ENCODE results near the gene KRT73.

Gene KRT73

GRCh38 chr12:52617403-52617785 lies 965 bp downstream of the KRT73 start:
- no peak for DNase-seq (ENCODE audit: low spot score)

DNA sequence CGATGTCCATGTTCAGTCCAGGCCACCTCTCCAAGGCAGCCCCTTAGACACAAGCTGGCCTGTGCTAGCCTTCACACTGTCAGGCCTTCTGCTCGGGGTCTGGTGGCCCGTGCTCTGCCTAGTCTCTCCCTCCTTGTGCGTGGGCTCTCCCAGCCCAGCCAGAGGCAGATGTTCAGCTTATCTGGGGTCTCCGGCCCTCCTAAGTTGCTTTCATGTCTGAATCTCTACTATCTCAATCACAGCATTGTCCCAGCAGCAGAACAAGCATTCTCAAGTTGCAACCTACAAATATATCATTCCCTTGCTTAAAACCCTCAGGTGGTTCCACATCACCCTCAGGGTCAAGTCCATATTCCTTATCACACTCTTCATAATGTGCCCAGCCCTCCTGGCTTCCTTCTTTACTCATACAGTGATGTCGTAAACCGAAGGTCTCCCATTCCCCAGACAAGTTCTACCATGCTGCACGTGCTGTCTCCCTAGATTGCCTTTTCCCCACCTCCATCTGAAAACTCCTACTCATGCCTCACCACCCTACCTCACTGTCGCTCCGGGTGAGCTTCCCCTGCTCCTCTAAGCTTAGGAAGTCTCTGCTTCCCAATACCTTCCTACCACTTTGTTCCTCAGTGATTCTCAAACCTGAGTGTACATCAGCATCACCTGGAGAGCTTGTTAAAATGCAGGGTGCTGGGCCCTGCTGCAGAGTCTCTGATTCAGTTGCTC lies 1.5 kb downstream of the KRT73 start:
- no peak for DNase-seq (ENCODE audit: low spot score)

GRCh38 chr12:52615912-52616311 lies 2.4 kb downstream of the KRT73 start:
- DNase-seq (ENCODE audit: low spot score): no peak

- DNase-seq (ENCODE audit: low spot score): no peak
Measured at GRCh38 chr12:52615208-52615868, 3.0 kb downstream of the KRT73 start.

GRCh38 chr12:52614381-52615207 lies 3.8 kb downstream of the KRT73 start:
- no peak for DNase-seq (ENCODE audit: low spot score)

GRCh38 chr12:52613384-52614030 lies 4.9 kb downstream of the KRT73 start:
- DNase-seq (ENCODE audit: low spot score): no peak

- no peak for DNase-seq (ENCODE audit: low spot score)
Measured at GRCh38 chr12:52612431-52613383, 5.7 kb downstream of the KRT73 start.

- DNase-seq (ENCODE audit: low spot score): no peak
Measured at GRCh38 chr12:52611080-52611468, 7.3 kb downstream of the KRT73 start.

DNA sequence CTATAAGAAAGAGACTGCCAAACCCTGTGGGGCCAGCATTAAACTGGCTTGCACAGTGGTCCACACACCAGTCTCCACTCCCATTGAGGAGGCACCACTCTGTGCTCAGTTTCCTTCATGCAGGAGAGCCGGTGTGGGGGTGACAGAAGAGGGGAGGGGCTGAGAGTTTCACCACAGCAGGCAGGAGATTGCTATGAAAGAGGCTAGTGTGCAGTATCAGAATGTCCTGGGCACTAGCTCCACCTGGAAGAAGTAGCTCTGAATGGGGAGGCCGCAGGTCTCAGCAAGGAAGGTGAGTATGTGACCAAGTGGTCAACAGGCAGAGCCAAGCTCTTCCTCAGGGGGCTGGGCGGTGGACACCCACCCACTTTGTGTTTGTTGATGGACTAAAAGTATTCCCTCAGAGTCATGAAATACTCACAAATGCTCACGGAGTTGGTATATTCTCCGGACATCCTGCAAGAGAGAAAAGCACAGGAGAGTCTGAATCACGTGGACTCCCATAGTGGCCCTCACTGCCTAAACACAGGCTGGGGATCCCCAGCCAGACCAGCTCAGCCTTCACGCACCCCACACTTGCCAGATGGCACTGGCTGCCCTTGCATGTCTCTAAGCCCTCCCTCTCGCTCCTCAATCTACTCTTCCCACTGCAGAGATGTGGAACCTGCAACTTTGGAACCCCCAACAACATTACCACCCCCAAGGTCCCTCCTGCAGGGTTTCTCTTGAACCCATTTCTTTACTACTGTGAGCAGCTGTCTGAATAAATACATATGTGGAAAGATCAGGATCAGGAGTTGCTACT lies 9.3 kb downstream of the KRT73 start:
- DNase-seq (ENCODE audit: low spot score): no peak

- DNase-seq (ENCODE audit: low spot score): no peak
Measured at GRCh38 chr12:52608161-52608560, 10.2 kb downstream of the KRT73 start.

DNA sequence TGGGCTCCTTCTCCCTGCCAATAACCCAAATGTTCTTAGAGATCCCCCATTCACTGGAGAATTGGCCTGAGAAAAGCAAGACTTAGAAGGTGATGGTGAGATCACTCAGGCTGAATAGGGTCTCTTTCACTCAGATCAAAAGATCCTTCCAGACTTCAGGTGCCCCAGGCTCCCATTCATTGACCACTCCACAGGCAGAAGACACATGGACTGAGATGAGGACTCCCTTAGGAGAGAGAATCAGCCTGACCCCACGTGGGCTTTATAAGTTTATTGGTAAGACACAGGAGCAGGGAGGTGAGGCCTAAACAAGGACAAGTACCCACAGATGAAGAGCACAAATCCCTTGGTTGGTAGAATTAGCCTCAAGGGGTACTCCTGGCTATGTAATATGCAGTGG lies 11.0 kb downstream of the KRT73 start:
- no peak for DNase-seq (ENCODE audit: low spot score)

GRCh38 chr12:52606581-52607218 lies 11.7 kb downstream of the KRT73 start:
- no peak for DNase-seq (ENCODE audit: low spot score)

DNA sequence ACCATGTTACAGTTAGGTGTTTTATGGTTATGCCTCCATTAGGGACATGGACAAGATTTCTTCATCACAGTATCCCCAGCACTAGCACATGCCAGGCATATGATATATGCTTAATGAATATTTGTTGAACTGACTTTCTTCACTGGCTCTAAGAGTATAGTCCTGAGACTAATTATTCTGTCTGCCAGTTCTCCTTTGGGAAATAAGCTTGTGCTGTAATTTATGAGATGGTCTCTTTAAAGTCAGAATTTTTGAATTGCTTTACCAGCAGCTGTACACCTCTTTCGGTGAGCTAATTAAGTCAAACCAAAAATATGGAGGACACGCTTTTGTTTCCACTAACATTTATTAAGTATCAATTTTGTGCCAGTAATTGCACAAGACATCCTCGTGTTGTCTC lies 12.3 kb downstream of the KRT73 start:
- DNase-seq (ENCODE audit: low spot score): no peak

- DNase-seq (ENCODE audit: low spot score): no peak
Measured at GRCh38 chr12:52605542-52605941, 12.8 kb downstream of the KRT73 start.

DNA sequence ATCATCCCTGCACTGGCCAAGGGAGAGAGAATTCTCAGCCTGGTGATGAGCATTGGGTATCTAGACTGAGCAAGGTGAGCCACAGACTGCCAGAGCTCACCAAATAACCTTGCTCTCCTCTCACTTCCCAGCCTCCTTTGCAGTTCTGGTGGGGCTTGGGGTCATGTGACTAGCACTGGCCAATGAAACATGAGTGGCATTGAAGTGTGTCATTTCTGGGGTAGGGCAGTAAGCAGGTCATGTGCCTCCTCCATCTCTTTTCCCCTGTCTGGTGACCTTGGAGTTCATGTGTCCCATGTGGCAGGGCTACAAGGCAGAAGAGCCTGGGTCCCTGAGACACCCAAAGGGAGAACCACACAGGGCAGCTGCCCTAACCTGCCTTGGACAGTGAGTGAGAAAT lies 13.5 kb downstream of the KRT73 start:
- DNase-seq (ENCODE audit: low spot score): no peak

DNA sequence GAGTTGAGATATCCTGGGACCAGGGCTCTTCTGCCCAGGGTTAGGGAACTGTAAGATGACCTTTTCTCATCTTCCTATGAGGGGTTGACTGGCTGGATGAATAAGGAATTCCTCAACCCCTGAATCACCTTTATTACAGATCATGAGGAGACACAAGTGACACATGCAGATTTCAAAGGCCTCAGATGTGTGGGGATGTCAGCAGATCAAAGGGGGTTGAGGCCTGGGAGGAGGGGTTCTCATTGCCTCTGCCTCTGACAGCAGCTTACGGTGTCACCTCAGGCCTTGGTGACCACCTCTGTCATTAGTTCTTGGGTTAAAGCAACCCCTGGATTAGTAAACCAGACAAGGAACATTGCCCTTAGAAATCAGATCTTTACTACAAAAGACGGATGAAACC lies 15.0 kb downstream of the KRT73 start:
- peak; percentile 13 for DNase-seq (ENCODE audit: low spot score)

DNA sequence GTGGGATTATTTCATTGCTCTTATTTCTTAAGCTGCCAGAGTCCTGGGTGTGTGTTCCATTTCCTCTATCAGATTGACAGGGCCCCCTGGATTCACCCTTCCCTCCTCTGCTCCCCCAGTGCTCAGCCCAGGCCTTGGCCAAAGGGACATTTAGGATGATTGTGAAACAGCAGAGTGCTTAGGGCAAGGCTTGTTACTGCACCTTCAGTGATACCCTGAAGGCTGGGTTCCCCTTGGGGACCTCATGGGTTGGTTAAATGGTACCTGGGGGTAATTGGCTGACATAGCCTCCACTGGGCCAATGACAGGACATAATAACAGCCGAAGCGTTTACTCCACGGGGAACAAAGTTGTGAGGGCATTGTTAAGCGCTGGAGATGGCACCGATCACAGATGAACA lies 15.8 kb downstream of the KRT73 start:
- no peak for DNase-seq (ENCODE audit: low spot score)

- DNase-seq (ENCODE audit: low spot score): no peak
Measured at GRCh38 chr12:52601671-52602070, 16.7 kb downstream of the KRT73 start.

DNA sequence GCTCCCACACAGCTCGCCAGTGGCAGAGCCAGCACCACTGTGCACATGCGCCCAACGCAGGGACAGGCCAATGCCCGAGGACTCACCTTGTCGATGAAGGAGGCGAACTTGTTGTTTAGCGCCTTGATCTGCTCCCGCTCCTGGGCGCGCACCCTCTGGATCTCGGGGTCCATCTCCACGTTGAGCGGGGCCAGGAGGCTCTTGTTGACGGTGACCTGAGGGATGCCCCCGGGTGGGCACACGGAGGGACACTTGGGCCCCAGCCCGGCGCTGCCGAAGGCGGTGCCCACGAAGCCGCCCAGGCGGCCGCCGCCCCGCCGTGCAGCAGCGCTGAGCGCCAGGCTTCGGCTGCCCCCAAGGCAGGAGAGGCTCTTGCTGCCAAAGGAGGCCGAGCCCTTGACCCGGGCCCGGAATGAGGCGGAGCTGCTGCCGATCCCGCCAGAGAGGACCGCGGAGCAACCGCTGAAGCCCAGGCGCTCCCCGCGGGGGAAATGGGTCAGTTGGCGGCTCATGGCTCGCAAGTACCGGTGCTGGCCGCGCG lies 17.3 kb downstream of the KRT73 start, which contains the start of gene KRT72:
KRT72 (minus strand) TSS at position 523 of the 541 bp plus-strand sequence; CDS start at position 512, 11 bp downstream.
- no peak for DNase-seq (ENCODE audit: low spot score)

DNA sequence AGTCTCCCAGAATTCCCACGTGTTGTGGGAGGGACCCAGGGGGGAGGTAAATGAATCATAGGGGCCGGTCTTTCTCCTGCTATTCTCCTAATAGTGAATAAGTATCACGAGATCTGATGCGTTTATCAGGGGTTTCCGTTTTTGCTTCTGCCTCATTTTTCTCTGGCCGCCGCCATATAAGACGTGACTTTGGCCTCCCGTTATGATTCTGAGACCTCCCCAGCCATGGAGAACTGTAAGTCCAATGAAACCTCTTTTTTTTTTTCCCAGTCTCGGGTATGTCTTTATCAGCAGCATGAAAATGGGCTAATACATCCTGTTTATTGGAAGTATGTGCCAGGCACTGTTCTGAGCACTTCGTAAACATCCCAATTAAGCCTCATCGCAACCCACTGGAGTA lies 17.9 kb downstream of the KRT73 start:
- DNase-seq (ENCODE audit: low spot score): no peak
